OCI-M2 (cell line): ENCODE measurements around the gene CD47.

Source experiments
- DNase-seq: peaks from one replicate; lab custom pipeline; 2025; ENCODE audit not compliant: unreplicated experiment; lab: John Stamatoyannopoulos, UW

Gene CD47

DNA sequence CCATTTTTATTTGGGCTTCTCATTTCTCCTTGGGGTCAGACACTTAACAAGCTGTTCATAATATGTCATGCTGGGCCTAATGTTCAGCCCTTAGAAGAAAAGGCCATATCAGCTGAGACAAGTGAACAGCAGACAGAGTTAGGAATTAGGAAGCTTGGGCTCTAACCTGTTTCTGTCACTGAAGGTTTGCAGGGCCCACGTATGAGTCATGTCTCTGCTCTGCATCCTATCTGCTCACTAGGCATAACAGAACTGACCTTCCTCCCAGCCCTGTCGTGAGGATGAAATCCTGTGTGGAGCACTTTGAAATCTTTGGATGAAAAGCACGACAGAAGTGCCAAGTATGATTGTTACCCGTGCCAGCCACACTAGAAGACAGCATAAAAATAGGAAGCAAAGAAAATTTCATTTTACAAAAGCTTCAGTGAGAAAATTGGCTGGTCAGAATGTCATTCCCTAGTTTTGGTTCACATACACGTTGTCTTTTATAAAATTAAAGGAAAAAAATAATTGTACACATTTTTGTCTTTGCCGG lies 26.5 kb upstream of the CD47 start:
- no peak for DNase-seq

DNA sequence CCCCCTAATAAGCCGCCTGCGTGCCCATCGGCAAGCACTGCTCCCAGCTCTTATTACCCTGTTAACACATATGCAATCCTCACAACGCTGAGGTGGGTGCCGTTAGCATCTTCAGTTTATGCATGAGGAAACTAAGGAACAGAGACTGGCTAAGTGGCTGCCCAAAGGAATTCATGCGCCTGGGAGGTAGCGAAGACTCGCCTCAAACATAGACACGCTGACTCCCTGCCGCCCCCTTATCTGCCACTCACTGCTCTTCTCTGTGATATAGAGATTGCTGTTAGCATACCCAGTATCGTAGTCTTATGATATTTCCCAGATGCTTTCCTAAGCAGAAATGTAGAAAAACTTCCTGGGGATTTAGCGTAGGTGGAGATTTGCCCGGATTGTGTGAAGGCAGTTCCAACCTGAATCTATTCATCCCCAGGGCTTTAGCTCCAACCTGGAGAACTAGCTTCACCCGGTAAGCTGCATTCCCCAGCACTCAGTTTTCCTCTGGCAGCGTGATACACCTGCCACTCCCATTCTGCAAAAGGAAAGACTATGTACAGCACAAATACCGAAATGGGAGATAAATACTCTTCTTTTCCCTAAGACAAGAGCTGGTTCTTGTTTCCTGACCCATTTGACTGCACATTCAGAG lies 23.7 kb upstream of the CD47 start:
- DNase-seq, result no peak

DNA sequence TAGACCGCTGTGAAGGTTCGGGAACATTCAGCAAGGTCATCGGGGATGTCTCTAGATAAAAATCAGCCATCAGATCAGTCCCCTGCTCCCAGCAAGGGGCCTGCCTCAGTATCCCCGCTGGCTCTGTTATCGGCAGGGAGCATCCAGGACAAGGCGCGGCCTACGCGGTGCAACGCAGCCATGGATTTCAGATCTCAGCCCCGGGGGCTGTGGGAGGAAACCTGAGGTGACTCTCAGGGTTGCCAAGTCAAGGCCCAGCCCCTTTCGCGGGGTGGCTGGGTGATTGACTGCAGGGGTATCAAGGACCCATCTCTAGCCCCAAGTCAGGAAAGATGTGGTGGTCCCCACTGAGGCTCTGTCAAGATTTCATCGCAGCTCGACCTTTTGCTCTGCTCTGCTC lies 23.1 kb upstream of the CD47 start:
- DNase-seq, result no peak

DNA sequence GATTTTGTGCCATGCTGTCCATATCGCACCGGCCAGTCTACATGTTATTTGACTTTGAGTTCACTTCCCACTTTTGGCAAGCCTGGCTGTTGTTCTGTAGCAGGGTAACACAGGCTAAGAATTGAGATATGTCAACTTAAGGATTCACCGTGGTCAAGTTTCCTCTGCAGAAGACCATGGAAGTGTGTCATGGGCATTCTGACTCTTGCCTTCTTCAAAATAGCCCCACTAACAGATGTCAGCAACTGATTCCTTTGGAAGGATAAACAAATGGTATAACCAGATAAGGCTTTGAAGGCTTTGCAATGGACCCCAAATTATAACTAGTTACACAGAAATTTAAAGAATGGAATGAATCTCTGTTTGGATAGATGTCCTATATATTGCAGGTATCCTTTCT lies 20.1 kb upstream of the CD47 start:
- DNase-seq, result no peak

DNA sequence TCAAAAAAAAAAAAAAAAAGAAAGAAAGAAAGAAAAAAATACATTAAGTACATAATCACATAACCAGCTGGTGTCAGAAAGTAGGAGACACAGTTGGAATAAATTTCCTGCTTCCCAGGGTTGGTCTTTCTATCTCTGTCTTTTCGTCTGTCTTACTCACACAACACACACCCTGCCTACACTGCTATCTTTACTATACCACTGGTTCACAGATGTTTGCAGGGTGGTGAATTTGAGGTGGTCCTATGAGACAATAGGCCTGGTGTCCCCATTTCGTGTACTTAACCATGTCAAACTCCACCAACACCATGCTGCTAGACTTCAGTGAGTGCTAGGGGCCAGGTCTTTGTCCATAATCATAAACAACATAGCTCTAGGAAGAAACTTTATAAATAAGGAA lies 17.6 kb upstream of the CD47 start:
- no peak for DNase-seq

DNA sequence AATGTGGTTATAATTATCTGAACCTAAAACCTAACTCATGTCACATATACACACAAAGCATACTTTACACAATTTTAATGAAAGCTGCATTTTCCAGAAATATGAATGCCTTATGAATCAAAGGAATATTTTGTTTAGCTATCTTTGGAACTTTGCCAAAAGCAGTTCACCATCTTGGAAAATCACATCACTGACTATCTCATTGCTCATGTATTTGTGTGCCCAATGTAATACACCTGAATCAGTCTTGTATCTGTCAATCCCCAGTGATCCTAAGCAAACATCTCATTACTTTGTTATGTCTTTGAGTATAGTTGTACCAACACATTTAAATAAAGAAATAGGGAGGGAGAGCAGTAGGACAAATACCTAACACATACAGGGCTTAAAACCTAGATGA lies 15.6 kb upstream of the CD47 start:
- DNase-seq, result no peak

DNA sequence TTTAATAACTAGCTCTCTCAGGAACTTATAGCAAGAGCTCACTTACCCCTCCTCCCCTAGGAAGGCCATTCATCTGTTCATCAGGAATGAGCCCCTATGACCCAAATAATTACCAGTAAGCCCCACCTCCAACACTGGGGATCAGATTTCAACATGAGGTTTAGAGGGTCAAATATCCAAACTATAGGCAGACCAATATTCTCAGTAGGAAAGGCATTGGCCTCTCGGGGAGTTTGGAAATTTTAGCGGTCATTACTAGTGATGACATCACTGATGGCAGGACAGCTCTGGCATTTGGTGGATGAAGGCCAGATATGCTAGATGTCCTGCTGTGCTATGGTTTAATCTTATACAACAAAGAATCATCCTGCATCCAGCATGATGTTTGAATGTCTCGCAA lies 15.2 kb upstream of the CD47 start:
- DNase-seq, result no peak

DNA sequence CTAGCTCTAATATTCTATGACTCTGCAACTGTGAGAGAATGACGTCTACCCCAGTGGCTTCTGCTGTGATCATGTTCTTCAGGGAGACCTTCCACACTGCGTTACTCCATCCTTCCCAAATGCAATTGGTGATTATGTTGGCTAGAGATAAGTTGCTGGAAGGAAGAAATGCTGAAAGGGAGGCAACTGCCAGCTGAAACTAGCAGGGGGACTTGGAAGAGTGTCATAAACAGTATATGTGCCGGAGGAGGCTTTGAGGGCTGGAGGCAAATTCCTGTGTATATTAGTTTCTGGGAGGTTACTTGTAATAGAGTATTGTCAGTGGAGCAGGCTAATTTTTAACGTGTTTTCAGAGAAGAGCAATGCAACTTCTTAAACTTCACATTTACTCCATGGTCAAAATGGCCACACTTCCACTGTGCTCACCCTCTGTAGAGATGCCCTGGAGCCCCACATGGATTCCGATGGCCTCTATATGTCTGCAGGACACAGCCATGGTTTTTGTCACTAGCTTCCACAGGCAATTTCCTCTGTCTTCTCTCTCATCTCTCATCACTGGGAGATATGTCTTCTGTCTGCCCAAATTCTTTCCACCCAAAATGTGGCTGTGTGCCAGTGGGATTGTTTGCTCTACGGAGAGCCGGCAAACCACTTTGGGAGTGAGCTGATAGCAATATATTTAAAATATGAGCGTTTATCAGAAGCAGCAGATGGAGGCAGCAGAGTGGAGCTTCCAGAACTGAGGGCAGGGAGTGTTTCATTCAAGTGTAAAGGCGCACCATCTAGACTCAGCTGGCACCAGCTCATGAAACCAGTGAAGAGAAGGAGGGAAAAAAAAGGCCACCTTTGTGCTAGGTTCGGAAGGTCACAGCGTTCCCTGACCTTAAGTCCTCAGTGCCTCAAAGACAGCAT lies 13.3 kb upstream of the CD47 start:
- DNase-seq, result peak; percentile 61

DNA sequence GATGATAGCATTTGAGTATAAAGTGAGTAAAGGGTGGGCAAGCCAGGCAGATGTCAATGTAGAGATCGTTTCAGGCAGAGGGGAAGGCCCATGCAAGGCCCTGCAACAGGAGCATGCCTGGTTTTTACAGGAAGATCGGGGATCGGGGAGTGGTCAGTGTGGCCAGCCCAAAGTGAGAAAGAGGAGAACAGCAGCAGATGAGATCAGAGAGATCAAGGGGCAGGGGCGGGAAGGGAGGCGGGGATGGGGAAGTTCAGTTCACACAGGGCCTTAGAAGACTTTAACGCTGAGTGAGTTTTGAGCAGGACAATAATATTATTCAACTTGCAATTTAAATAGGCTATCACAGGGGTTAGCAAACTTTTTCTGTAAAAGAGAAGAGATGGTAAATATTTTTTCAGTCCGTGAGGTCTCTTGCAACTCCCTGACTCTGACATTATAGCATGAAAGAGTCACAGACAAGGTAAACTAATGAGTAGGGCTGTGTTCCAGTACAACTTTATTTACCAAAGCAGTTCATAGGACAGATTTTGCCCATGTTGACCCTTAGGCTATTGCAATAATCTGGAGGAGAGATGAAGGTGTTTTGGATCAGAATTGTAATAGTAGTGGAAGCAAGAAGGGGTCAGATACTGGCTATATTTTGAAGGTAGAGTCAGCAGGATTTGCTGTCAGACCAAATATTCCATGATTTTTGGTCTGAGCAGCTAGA lies 12.4 kb upstream of the CD47 start:
- no peak for DNase-seq

DNA sequence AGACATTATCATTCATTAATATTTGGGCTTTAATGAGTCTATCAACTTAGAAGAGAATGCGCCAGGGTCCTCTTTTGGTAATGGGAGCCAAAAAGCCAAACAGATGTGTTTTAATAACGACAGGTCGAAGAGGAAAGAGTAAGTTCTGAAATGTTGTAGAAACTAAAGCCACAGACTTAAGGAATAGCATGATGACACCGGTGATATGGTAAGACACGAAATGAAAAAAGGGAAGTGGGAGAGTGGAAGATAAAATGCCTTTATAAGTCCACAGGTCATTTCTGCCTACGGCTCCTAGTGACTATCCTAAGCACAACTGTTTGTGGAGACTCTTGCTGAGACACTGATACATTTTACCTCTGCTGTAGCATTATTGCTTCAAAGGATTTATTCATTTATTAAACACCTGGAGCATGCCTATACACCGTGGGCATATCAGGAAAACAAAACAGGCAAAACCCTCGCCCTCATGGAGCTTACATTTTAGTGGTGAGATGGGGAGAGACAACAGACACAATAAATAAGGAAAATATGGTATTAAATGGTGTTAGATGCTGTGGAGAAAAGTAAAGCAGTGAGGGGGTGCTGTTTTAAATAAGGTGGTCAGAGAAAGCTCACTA lies 11.7 kb upstream of the CD47 start:
- DNase-seq, result no peak

DNA sequence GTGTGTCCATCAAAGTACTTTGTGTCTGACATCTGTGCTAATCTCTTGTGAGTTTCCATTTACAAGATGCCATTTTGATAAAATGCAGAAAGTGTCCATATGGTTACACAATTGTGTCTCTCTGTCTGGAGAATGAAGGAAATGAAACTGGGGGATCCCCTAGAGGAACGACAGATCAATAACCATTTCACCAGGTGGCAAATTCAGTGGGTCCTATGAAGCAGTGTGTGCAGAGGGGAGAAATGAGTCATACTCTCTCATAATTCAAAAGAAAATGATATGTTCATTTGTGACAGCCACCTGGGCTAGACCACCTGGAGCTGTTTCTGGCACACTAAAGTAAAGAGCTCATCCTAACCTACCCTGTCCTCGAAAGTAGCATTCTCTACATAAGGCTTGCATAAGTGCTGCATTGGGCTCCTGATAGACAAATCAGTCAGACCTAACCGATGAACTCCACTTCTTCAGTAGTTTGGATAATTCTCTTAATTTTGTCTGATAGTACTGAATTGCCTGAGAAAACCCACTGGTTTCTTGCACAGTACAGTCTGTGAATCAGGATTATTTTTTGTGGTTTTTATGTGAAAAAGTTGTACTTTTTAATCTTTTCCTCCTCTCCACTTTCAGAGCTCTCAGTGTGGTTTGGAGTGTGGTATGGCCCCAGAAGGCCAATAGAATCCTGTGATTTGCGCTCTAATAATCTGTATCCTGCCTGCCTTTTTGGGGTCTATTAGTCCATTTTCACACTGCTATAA lies 10.3 kb upstream of the CD47 start:
- DNase-seq, result no peak

DNA sequence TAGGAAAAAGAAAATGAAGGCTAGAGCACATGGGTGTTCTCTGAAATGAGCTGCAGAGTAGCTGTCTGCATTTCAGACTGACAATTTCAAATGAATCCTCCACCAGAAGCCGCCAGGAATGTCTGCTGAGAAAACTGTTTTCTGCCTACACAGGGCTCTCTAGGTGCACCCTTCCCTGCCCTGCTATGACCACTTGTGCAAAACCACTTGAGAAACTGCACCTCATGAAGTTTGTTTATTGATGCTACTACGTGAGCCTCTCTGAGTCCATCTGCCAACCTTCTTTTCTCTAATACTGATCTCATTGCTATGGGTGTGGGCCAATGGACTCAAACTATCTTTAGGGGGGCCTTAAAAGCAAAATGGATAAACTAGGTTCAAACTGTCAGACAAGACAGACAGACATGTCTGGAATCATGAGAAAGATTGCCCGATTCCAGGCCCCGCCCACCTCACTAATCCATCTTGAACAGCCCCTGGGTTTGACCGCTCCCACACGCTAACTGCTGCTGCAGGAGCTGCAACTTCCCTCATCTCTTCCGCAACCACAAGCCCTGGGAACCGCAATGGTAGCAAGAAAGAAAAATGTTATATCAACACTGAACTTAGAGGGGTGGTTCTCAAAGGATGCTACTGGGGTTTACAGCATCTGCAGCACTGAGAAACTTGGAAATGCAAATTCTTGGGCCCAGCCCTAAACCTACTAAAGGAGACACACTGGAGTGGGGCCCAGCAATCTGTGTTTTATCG lies 9.0 kb upstream of the CD47 start:
- peak; percentile 61 for DNase-seq

DNA sequence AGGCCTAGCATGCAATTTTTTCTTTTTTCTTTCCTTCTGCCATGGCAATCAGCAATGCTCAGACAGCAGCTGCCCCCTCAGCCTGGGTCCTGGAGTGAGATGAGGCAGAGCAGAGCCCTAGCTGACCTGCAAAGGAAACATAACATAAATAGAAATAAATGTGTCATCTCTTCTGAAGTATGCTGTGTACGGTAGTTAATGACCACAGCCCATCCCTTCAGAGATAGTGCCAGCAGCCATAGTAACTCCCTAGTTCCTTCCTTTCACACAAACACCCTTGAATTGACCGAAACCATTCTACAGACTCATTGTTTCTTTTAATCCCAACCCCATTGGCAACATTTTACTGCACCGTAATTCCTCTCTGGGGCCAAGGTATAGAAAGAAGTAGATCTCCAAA lies 8.4 kb upstream of the CD47 start:
- DNase-seq, result no peak

DNA sequence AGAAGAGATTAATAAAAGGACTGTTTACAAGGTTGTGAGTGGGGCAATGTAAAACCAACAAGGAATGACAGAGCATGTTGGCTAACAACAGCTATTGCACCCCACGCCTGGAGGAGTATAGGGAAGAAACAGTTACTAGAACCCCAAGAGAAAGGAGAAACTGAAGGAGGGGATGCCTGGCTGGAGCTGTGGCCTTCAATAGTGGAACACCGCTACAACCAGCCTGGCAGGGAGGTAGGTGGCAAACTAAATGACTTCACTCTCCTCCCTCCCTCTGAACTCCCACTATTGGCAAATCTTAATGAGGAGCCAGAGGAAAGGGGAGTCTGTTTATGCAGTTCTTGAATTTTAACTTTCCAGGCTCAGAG lies 7.2 kb upstream of the CD47 start:
- DNase-seq, result no peak

DNA sequence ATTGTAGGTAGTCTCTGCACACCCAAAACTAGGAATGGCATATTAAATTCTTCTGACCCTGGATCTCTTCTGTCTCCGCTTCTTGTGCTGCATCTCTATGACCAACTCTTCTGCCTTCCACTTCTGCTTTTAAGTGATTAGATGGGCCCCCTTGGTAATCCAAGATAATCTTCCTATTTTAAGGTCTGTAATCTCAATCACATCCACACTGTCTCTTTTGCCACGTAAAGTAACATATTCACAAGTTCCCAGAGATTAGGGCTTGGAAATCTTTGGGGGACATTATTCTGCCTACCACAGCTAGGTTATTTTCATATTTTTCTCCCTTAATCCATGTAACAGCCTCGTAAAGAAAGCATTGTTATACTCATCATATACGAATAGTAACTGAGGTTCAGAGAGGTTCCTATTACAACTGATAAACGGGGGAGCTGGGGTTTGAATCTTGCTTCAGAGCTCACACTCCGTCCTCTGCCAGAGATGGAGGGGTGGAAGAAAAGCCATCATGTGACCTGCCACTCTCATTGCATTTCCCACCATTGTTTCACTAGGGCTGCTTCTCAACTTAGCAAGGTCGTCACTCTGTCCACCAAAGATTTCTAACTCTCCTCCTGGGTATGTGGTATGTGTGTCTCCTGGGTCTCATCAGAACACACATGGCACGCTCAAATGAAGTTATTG lies 6.6 kb upstream of the CD47 start:
- DNase-seq, result no peak

DNA sequence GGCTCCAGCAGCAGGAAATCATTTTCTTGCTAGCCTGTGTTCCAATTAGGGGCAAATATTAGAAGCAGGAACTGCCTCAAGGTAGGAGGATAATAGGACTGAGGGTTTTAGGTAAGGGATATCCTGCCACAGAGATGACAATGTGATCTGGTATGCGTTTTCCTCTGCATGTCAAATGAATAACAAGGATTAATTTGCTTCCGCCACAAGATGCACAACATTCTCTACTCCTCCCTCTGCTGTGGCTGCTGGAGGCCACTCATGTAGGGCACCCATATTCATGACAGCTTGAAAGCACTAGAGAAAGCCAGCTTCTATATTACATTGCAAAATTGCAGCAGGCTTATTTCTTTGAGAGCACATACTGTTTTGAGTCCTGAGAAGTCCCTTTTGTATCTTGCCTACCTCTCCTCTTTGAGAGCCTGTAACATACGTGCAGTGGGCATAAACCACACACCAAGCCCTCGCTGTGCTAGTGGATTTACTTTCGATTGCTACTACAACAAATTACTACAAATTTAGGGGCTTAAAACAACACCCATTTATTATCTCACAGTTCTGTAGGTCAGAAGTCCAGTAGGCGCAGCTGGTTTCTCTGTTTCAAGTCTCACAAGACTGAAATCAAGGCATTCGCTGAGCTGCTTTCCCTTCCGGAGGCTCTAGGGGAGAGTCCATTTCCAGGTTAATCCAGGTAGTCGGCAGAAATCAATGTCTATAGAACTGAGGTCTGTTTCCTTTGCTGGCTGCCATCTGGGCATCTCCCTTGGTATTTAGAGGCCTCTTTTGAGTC lies 5.9 kb upstream of the CD47 start:
- no peak for DNase-seq

DNA sequence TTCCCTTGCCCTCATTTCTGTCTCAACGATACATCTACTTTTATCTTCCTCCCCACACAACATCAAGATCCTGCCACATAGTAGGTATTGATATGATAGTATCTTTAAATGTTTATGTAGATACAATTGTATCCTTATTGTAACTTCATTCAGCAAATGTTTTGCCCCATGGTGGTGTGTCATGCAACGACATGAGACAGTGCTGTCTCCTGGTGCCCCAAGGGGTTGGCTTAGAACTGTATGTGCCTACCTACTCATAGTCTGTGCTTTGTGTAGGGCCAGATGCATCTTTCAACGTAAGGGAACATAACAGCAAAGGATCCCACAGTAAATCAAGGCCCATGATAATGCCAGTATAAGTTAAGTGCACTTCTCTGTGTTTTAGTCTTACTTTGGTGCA lies 2.8 kb upstream of the CD47 start:
- no peak for DNase-seq

DNA sequence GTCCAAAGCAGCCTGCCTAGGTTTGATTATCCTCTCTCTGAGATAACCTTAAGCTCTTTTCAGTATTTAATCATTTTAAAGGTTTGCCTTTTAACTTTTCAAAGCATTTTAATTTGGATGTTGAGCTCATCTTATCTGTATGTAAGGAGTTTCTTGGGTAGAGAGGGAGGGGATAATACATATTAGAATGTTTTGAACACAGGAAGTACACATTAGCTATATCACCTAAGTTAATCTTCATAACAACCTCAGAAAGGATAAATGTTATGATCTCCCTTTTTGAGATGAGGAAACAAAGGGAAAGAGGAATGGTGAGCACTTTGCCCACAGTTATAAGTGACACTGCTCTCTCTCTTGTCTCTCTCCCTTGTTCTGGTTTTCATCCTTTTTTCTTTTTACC lies 2.2 kb upstream of the CD47 start:
- no peak for DNase-seq

DNA sequence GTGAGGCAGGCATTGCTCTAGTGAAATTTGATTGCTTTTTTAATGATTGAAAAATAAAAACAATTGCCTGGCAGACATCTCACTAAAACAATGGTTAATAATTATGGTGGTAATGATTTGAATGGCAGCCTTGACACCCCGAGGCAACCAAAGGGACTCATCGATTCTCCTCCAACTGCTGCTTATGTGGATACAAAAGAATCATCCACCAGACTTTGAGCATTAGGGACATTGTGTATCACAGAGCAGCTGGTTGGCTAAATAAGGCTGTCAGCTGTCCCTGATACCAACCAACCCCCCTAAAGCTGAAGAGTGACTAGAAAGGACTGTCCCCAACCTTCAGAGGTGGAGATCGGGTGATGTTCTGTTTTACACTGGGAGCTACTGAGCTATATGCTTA lies 1.7 kb upstream of the CD47 start:
- no peak for DNase-seq
